ENCODE results near the gene ZNF668. TPM values are rescaled to one million over a fixed set of nuclear protein-coding genes. Genes with fewer than 3 reads are reported as not detected.

ZNF668 gene
- polyA plus RNA-seq, 2 of the 4 experiments (the other 2 are of a cell fraction): 4.7 to 10.7 TPM

GRCh38 chr16:31029272-31029671, 44.8 kb downstream of the ZNF668 start:
- 56% methylated on average over 5 of the region's 5 CpGs for WGBS (ENCODE audit: missing lambda C conversion rate)
- FAIRE-seq: no peak
- no peak for DNase-seq (ENCODE audit: low read depth in 1 of 2, low spot score in 1 of 2)
- Histone ChIP-seq H3K27ac (no peak overlapping the region), H3K4me3 (no peak overlapping the region), H3K4me2 (no peak overlapping the region), H3K4me1 (peaks cover 4% of the 10 kb centered on the region; the same call in 1 of the 3 replicates), H3K9me3 (no peaks in the 10 kb centered on the region)
- CTCF ChIA-PET: interaction anchor here (0.6 to 1.9 kb wide), 2 partner anchors 31 to 44 kb away, joined by 3 to 13 read pairs; partner anchors contain the start of gene HSD3B7
- ATAC-seq: no peak
- no peak for TF ChIP-seq FOSL2 (IDR thresholded peaks at IDR 0.05)
- no peak for TF ChIP-seq FOSL2 (CRISPR knock-in tag; IDR thresholded peaks at IDR 0.05)
- TF ChIP-seq HDAC2 (IDR thresholded peaks at IDR 0.05): no peak
- no peak for TF ChIP-seq FOXS1 (CRISPR knock-in tag; IDR thresholded peaks at IDR 0.05)
- no peak for TF ChIP-seq MAFK (IDR thresholded peaks at IDR 0.05; ENCODE audit: partially characterized antibody)
- no peak for TF ChIP-seq NFE2L2 (conservative IDR thresholded peaks at IDR 0.05; ENCODE audit: low read length)
- no peak for TF ChIP-seq MAZ (IDR thresholded peaks at IDR 0.05; ENCODE audit: borderline replicate concordance, low read depth, low read length)
- TF ChIP-seq ZNF302 (CRISPR knock-in tag; IDR thresholded peaks at IDR 0.05): no peak
- TF ChIP-seq NPAS2 (CRISPR knock-in tag; IDR thresholded peaks at IDR 0.05; ENCODE audit: borderline replicate concordance): no peak
- no peak for TF ChIP-seq EHMT2 (IDR thresholded peaks at IDR 0.05; ENCODE audit: low read depth)
- TF ChIP-seq, protein P1, sequence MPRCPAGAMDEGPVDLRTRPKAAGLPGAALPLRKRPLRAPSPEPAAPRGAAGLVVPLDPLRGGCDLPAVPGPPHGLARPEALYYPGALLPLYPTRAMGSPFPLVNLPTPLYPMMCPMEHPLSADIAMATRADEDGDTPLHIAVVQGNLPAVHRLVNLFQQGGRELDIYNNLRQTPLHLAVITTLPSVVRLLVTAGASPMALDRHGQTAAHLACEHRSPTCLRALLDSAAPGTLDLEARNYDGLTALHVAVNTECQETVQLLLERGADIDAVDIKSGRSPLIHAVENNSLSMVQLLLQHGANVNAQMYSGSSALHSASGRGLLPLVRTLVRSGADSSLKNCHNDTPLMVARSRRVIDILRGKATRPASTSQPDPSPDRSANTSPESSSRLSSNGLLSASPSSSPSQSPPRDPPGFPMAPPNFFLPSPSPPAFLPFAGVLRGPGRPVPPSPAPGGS (IDR thresholded peaks at IDR 0.05): no peak
- TF ChIP-seq ZC3H11A (IDR thresholded peaks at IDR 0.05): no peak
- no peak for TF ChIP-seq SREBF2 (IDR thresholded peaks at IDR 0.05)
- no peak for TF ChIP-seq CHD2 (IDR thresholded peaks at IDR 0.05; ENCODE audit: low read length, partially characterized antibody)
- TF ChIP-seq MYC (IDR thresholded peaks at IDR 0.05; ENCODE audit: borderline replicate concordance, low read length): no peak
- no peak for TF ChIP-seq REST (IDR thresholded peaks at IDR 0.05)
- no peak for TF ChIP-seq RFX5 (IDR thresholded peaks at IDR 0.05)
- TF ChIP-seq, protein P2, sequence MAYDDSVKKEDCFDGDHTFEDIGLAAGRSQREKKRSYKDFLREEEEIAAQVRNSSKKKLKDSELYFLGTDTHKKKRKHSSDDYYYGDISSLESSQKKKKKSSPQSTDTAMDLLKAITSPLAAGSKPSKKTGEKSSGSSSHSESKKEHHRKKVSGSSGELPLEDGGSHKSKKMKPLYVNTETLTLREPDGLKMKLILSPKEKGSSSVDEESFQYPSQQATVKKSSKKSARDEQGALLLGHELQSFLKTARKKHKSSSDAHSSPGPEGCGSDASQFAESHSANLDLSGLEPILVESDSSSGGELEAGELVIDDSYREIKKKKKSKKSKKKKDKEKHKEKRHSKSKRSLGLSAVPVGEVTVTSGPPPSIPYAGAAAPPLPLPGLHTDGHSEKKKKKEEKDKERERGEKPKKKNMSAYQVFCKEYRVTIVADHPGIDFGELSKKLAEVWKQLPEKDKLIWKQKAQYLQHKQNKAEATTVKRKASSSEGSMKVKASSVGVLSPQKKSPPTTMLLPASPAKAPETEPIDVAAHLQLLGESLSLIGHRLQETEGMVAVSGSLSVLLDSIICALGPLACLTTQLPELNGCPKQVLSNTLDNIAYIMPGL (CRISPR knock-in tag; IDR thresholded peaks at IDR 0.05; ENCODE audit: borderline replicate concordance): no peak
- POLR2A ChIA-PET: no interaction called here

DNA sequence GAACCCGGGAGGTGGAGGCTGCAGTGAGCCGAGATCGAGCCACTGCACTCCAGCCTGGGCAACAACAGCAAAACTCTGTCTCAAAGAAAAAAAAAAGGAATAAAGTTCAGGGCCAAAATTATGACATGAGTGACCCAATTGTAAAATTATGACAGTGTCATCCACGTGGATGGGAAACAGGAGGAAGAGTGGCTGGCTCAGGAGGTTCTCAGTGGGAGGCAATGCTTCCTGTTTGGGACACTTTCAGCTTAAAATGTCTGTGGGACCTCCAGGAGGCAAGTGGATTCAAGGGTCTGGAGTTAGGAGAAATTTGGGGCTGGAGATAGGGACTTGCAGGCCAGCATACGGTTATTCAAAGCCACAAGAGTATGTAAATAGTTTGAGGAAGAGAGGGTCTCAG, 48.7 kb downstream of the ZNF668 start:
- H3K9me3 ChIP-seq: no peaks in the 10 kb centered on the region
- WGBS (ENCODE audit: missing lambda C conversion rate): 86% methylated on average over 5 of the region's 5 CpGs
- H3K4me3 ChIP-seq: no peak overlapping the region
- ATAC-seq (no peak), DNase-seq (ENCODE audit: low read depth in 1 of 2, low spot score in 1 of 2) (no peak), FAIRE-seq (no peak)
- H3K27ac ChIP-seq: no peak overlapping the region
- no peaks in the 10 kb centered on the region for H3K4me1 ChIP-seq
- H3K4me2 ChIP-seq: no peak overlapping the region
- POLR2A ChIA-PET: no interaction called here
- CTCF ChIA-PET: interaction anchor here (2.0 kb wide), 2 partner anchors 40 to 132 kb away, joined by 5 to 8 read pairs; partner anchors contain the start of gene HSD3B7
- no peak for TF ChIP-seq EP300 (IDR thresholded peaks at IDR 0.05)
- no peak for TF ChIP-seq REST (IDR thresholded peaks at IDR 0.05)
- no peak for TF ChIP-seq RNF2 (IDR thresholded peaks at IDR 0.05; ENCODE audit: borderline replicate concordance, low read depth)
- TF ChIP-seq CHD2 (IDR thresholded peaks at IDR 0.05; ENCODE audit: low read length, partially characterized antibody): no peak
- no peak for TF ChIP-seq EHMT2 (IDR thresholded peaks at IDR 0.05; ENCODE audit: low read depth)
- no peak for TF ChIP-seq JUNB (IDR thresholded peaks at IDR 0.05)
- TF ChIP-seq JUN (IDR thresholded peaks at IDR 0.05): no peak
- TF ChIP-seq, protein P1 (IDR thresholded peaks at IDR 0.05): no peak
- no peak for TF ChIP-seq ZSCAN20 (CRISPR knock-in tag; IDR thresholded peaks at IDR 0.05)
- TF ChIP-seq CBX2 (IDR thresholded peaks at IDR 0.05; ENCODE audit: borderline replicate concordance, low read depth): no peak
